ENCODE data around the gene C4orf50.

The C4orf50 gene

DNA sequence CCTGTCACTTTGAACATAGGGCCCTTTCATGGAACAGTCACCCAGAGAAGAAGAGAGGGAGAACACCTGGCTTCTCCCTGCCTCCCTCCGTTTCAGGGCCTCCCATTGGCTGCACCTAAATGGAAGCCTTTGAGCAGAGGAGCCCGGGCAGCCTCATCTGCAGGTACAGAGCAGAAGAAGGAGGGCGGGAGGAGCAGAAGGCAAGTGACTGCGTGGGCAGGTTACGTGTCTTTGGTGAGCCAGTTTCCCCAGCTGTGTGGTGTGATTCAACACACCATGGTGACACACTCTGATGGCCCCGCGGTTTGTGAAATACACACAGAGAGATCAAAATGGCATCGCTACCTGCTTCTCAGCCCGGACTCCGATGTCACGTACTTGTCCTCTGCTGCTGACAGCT lies 431 bp downstream of the C4orf50 start:
- TF ChIP-seq, protein P1, sequence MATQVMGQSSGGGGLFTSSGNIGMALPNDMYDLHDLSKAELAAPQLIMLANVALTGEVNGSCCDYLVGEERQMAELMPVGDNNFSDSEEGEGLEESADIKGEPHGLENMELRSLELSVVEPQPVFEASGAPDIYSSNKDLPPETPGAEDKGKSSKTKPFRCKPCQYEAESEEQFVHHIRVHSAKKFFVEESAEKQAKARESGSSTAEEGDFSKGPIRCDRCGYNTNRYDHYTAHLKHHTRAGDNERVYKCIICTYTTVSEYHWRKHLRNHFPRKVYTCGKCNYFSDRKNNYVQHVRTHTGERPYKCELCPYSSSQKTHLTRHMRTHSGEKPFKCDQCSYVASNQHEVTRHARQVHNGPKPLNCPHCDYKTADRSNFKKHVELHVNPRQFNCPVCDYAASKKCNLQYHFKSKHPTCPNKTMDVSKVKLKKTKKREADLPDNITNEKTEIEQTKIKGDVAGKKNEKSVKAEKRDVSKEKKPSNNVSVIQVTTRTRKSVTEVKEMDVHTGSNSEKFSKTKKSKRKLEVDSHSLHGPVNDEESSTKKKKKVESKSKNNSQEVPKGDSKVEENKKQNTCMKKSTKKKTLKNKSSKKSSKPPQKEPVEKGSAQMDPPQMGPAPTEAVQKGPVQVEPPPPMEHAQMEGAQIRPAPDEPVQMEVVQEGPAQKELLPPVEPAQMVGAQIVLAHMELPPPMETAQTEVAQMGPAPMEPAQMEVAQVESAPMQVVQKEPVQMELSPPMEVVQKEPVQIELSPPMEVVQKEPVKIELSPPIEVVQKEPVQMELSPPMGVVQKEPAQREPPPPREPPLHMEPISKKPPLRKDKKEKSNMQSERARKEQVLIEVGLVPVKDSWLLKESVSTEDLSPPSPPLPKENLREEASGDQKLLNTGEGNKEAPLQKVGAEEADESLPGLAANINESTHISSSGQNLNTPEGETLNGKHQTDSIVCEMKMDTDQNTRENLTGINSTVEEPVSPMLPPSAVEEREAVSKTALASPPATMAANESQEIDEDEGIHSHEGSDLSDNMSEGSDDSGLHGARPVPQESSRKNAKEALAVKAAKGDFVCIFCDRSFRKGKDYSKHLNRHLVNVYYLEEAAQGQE (IDR thresholded peaks at IDR 0.05; ENCODE audit: insufficient read depth in 1 of 2, low read depth in 2 of 2, low read length in 2 of 2): no peak
- TF ChIP-seq TAF1 (IDR thresholded peaks at IDR 0.05; ENCODE audit: borderline replicate concordance, insufficient read depth, low read length): no peak
- TF ChIP-seq POLR2AphosphoS5 (IDR thresholded peaks at IDR 0.05; ENCODE audit: low read depth, low read length): no peak
- no peak for TF ChIP-seq SIN3A (IDR thresholded peaks at IDR 0.05; ENCODE audit: borderline replicate concordance, insufficient read depth, low read length)
- no peak for TF ChIP-seq FOXP2 (optimal IDR thresholded peaks at IDR 0.05; ENCODE audit: borderline replicate concordance, extremely low read depth, extremely low read length, insufficient read depth)

DNA sequence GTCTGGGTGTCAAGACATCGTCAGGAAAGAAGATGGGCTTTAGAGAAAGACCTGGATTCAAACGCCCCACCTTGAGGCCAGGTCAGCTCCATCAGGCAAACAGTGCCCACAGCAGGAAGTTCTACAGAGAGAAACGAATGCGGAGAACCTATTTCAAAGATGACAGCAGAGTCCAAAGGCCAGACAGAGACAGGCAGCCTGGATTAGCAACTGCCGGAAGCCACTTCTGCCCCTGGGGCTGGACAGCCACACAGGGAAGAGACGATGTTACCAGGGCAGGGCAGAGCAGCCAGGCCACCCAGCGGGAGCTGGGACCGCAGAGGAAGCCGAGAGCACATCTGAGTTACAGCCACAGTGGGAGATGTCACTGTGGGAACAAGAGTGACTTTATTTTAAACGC lies 1.2 kb downstream of the C4orf50 start:
- TF ChIP-seq, protein P1 (IDR thresholded peaks at IDR 0.05; ENCODE audit: insufficient read depth in 1 of 2, low read depth in 2 of 2, low read length in 2 of 2): no peak

GRCh38 chr4:6013564-6013963 lies 4.7 kb downstream of the C4orf50 start:
- no peak for TF ChIP-seq TAF1 (IDR thresholded peaks at IDR 0.05; ENCODE audit: borderline replicate concordance, insufficient read depth, low read length)
- no peak for TF ChIP-seq SIN3A (IDR thresholded peaks at IDR 0.05; ENCODE audit: borderline replicate concordance, insufficient read depth, low read length)
- TF ChIP-seq, protein P1 (IDR thresholded peaks at IDR 0.05; ENCODE audit: insufficient read depth in 1 of 2, low read depth in 2 of 2, low read length in 2 of 2): no peak
- TF ChIP-seq POLR2AphosphoS5 (IDR thresholded peaks at IDR 0.05; ENCODE audit: low read depth, low read length): no peak
- no peak for TF ChIP-seq FOXP2 (optimal IDR thresholded peaks at IDR 0.05; ENCODE audit: borderline replicate concordance, extremely low read depth, extremely low read length, insufficient read depth)

DNA sequence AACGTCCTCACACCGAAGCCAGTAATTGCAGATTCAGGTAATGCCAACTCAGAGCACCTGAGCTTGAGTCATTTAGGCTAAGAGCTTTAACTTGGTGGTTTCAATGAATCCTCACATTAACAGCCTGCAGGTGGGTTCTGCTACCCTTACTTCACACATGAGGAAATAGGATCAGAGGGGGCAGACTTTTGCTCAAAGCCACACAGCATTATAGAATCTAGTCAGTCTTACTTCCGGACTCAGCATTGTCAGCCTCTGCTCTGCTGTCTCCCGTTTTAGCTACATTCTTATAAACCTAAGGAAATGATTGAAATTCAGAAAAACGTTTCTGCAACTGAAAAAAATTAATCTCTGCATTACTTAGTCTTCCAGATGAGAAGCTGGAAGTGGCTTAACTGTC lies 6.0 kb downstream of the C4orf50 start:
- TF ChIP-seq POLR2AphosphoS5 (IDR thresholded peaks at IDR 0.05; ENCODE audit: low read depth, low read length): no peak
- no peak for TF ChIP-seq FOXP2 (optimal IDR thresholded peaks at IDR 0.05; ENCODE audit: borderline replicate concordance, extremely low read depth, extremely low read length, insufficient read depth)
- TF ChIP-seq TAF1 (IDR thresholded peaks at IDR 0.05; ENCODE audit: borderline replicate concordance, insufficient read depth, low read length): no peak
- no peak for TF ChIP-seq SIN3A (IDR thresholded peaks at IDR 0.05; ENCODE audit: borderline replicate concordance, insufficient read depth, low read length)
- TF ChIP-seq, protein P1 (IDR thresholded peaks at IDR 0.05; ENCODE audit: insufficient read depth in 1 of 2, low read depth in 2 of 2, low read length in 2 of 2): no peak

GRCh38 chr4:6011686-6012085 lies 6.5 kb downstream of the C4orf50 start:
- no peak for TF ChIP-seq TAF1 (IDR thresholded peaks at IDR 0.05; ENCODE audit: borderline replicate concordance, insufficient read depth, low read length)
- no peak for TF ChIP-seq POLR2AphosphoS5 (IDR thresholded peaks at IDR 0.05; ENCODE audit: low read depth, low read length)
- no peak for TF ChIP-seq FOXP2 (optimal IDR thresholded peaks at IDR 0.05; ENCODE audit: borderline replicate concordance, extremely low read depth, extremely low read length, insufficient read depth)
- TF ChIP-seq, protein P1 (IDR thresholded peaks at IDR 0.05; ENCODE audit: insufficient read depth in 1 of 2, low read depth in 2 of 2, low read length in 2 of 2): 0 out of 4 replicates have a peak, but pooled peaks of 1 of the 2 experiments have one; percentile 24
- no peak for TF ChIP-seq SIN3A (IDR thresholded peaks at IDR 0.05; ENCODE audit: borderline replicate concordance, insufficient read depth, low read length)

Measured in PFSK-1 (cell line).